Type B pancreatic cell (in vitro differentiated cells): ENCODE measurements around the gene SYNM. TPM values are rescaled to one million over a fixed set of nuclear protein-coding genes. Genes with fewer than 3 reads are reported as not detected.
"Not testable (repeated sequence)": the region's sequence is repeated elsewhere in the genome, so short reads cannot be mapped to it uniquely, and the experiment has no call there.

Experiments
- DNase-seq: peaks from one replicate; pipeline ENCODE4 v3.0.0; 2021; ENCODE audit warnings: mixed read lengths; ENCODE audit not compliant: unreplicated experiment; ENCODE audit errors: extremely low spot score
- H3K27ac Mint-ChIP-seq: 2 replicates; pipeline ENCODE4 v1.8.0; 2021; ENCODE audit warnings: mild to moderate bottlenecking, mixed read lengths
- H3K27me3 Mint-ChIP-seq: 2 replicates; pipeline ENCODE4 v1.8.0; 2021; ENCODE audit warnings: mixed read lengths
- H3K36me3 Mint-ChIP-seq: 2 replicates; pipeline ENCODE4 v1.8.0; 2021; ENCODE audit warnings: mixed read lengths
- H3K4me1 Mint-ChIP-seq: one replicate; pipeline ENCODE4 v1.8.0; 2021; ENCODE audit warnings: mixed read lengths; ENCODE audit not compliant: unreplicated experiment
- H3K4me3 Mint-ChIP-seq: 2 replicates; pipeline ENCODE4 v1.8.0; 2021; ENCODE audit warnings: mild to moderate bottlenecking, mixed read lengths
- H3K9me3 Mint-ChIP-seq: 2 replicates; pipeline ENCODE4 v1.8.0; 2021; ENCODE audit warnings: mixed read lengths
- CTCF ChIP-seq: fragments of 200-600 bp; sonication (generic); conservative IDR thresholded peaks from 2 replicates; pipeline ENCODE4 v1.5.0; 2021; ENCODE audit warnings: antibody characterized with exemption, mild to moderate bottlenecking
- total RNA-seq: library from RNA; stranded (reverse); gene quantifications from 2 replicates; pipeline ENCODE4 v1.2.1, GENCODE V29; 2021; ENCODE audit warnings: low replicate concordance

SYNM gene
- total RNA-seq, 1 donor from 2014 or later, result 4.1 TPM

GRCh38 chr15:99110581-99111320 lies 5.9 kb downstream of the SYNM start:
- TF ChIP-seq CTCF, result no peak
- no peak for DNase-seq
- no peak overlapping the region for H3K27ac Mint-ChIP-seq
- peaks cover 3% of the 10 kb centered on the region for H3K36me3 Mint-ChIP-seq
- no peaks in the 10 kb centered on the region for H3K9me3 Mint-ChIP-seq
- no peak overlapping the region for H3K4me3 Mint-ChIP-seq
- peaks cover 14% of the 10 kb centered on the region for H3K4me1 Mint-ChIP-seq
- peaks cover 39% of the 10 kb centered on the region for H3K27me3 Mint-ChIP-seq

- not testable (repeated sequence) for H3K4me3 Mint-ChIP-seq, H3K9me3 Mint-ChIP-seq, H3K36me3 Mint-ChIP-seq, DNase-seq, H3K4me1 Mint-ChIP-seq, H3K27ac Mint-ChIP-seq
- peaks cover 33% of the 10 kb centered on the region for H3K27me3 Mint-ChIP-seq
Observed at GRCh38 chr15:99111641-99112040, 6.8 kb downstream of the SYNM start.

- peaks cover 19% of the 10 kb centered on the region for H3K27me3 Mint-ChIP-seq
- peaks cover 8% of the 10 kb centered on the region for H3K36me3 Mint-ChIP-seq
- H3K27ac Mint-ChIP-seq, result peak overlapping the region; percentile 48
- H3K4me3 Mint-ChIP-seq, result no peak overlapping the region
- H3K4me1 Mint-ChIP-seq, result peaks cover 9% of the 10 kb centered on the region
- TF ChIP-seq CTCF, result no peak
- DNase-seq, result no peak
- H3K9me3 Mint-ChIP-seq, result peaks cover 5% of the 10 kb centered on the region
Observed at GRCh38 chr15:99113547-99114271, 8.8 kb downstream of the SYNM start.

- H3K4me3 Mint-ChIP-seq, result no peak overlapping the region
- H3K36me3 Mint-ChIP-seq, result peaks cover 8% of the 10 kb centered on the region
- DNase-seq, result no peak
- H3K9me3 Mint-ChIP-seq, result peaks cover 5% of the 10 kb centered on the region
- H3K4me1 Mint-ChIP-seq, result peaks cover 9% of the 10 kb centered on the region
- H3K27ac Mint-ChIP-seq, result no peak overlapping the region
- peaks cover 10% of the 10 kb centered on the region for H3K27me3 Mint-ChIP-seq
- no peak for TF ChIP-seq CTCF
Observed at GRCh38 chr15:99114511-99115299, 9.8 kb downstream of the SYNM start.

- H3K4me1 Mint-ChIP-seq, result peaks cover 11% of the 10 kb centered on the region
- peaks cover 5% of the 10 kb centered on the region for H3K9me3 Mint-ChIP-seq
- DNase-seq, result peak; percentile 51
- peaks cover 8% of the 10 kb centered on the region for H3K36me3 Mint-ChIP-seq
- no peak overlapping the region for H3K27ac Mint-ChIP-seq
- peaks cover 2% of the 10 kb centered on the region for H3K27me3 Mint-ChIP-seq
- TF ChIP-seq CTCF, result no peak
- no peak overlapping the region for H3K4me3 Mint-ChIP-seq
Observed at GRCh38 chr15:99115300-99116215, 10.7 kb downstream of the SYNM start.
